Activated naive CD4-positive, alpha-beta T cell treated with anti-CD3 and anti-CD28 coated beads, Interleukin-2, amount 50 U/mL, for 24 hours (primary cell): ENCODE results near the gene NPAS2.

Experiments used
- H3K27ac Mint-ChIP-seq: one replicate; pipeline ENCODE4 v1.8.0; 2021; ENCODE audit warnings: mild to moderate bottlenecking, mixed read lengths
- H3K27me3 Mint-ChIP-seq: one replicate; pipeline ENCODE4 v1.8.0; 2021; ENCODE audit warnings: mixed read lengths
- H3K36me3 Mint-ChIP-seq: one replicate; pipeline ENCODE4 v1.8.0; 2021; ENCODE audit warnings: mixed read lengths
- H3K4me1 Mint-ChIP-seq: one replicate; pipeline ENCODE4 v1.8.0; 2021; ENCODE audit warnings: mixed read lengths
- H3K4me3 Mint-ChIP-seq: one replicate; pipeline ENCODE4 v1.8.0; 2021; ENCODE audit warnings: mild to moderate bottlenecking, mixed read lengths
- H3K9me3 Mint-ChIP-seq: one replicate; pipeline ENCODE4 v1.8.0; 2021; ENCODE audit warnings: mixed read lengths

Gene NPAS2

GRCh38 chr2:100852999-100853908, 33.3 kb downstream of the NPAS2 start:
- Mint-ChIP-seq H3K27ac (no peak overlapping the region), H3K4me1 (peaks cover 4% of the 10 kb centered on the region), H3K36me3 (peaks cover 2% of the 10 kb centered on the region), H3K27me3 (no peaks in the 10 kb centered on the region), H3K4me3 (no peak overlapping the region), H3K9me3 (no peaks in the 10 kb centered on the region)

GRCh38 chr2:100853909-100854810, 34.2 kb downstream of the NPAS2 start:
- Mint-ChIP-seq H3K36me3 (peaks cover 2% of the 10 kb centered on the region), H3K27ac (no peak overlapping the region)

GRCh38 chr2:100855084-100855483, 35.1 kb downstream of the NPAS2 start:
- no peak overlapping the region for H3K27ac Mint-ChIP-seq
- no peak overlapping the region for H3K4me3 Mint-ChIP-seq
- peaks cover 2% of the 10 kb centered on the region for H3K36me3 Mint-ChIP-seq
- peaks cover 4% of the 10 kb centered on the region for H3K4me1 Mint-ChIP-seq
- no peaks in the 10 kb centered on the region for H3K9me3 Mint-ChIP-seq
- no peaks in the 10 kb centered on the region for H3K27me3 Mint-ChIP-seq

More at GRCh38 chr2:100853909-100854810, 34.2 kb downstream of the NPAS2 start:
- peaks cover 4% of the 10 kb centered on the region for H3K4me1 Mint-ChIP-seq
- no peaks in the 10 kb centered on the region for H3K9me3 Mint-ChIP-seq
- no peaks in the 10 kb centered on the region for H3K27me3 Mint-ChIP-seq
- H3K4me3 Mint-ChIP-seq: no peak overlapping the region

- Mint-ChIP-seq H3K4me3 (no peak overlapping the region), H3K9me3 (no peaks in the 10 kb centered on the region), H3K27ac (no peak overlapping the region), H3K27me3 (no peaks in the 10 kb centered on the region), H3K36me3 (peaks cover 2% of the 10 kb centered on the region), H3K4me1 (peaks cover 4% of the 10 kb centered on the region)
Measured at GRCh38 chr2:100855606-100856005, 35.7 kb downstream of the NPAS2 start.

- Mint-ChIP-seq H3K36me3 (no peaks in the 10 kb centered on the region), H3K4me3 (no peak overlapping the region), H3K4me1 (peaks cover 9% of the 10 kb centered on the region), H3K27ac (no peak overlapping the region), H3K27me3 (no peaks in the 10 kb centered on the region), H3K9me3 (no peaks in the 10 kb centered on the region)
Measured at GRCh38 chr2:100856732-100857131, 36.8 kb downstream of the NPAS2 start.

- H3K27ac Mint-ChIP-seq: no peak overlapping the region
- peaks cover 14% of the 10 kb centered on the region for H3K4me1 Mint-ChIP-seq
- no peak overlapping the region for H3K4me3 Mint-ChIP-seq
- no peaks in the 10 kb centered on the region for H3K9me3 Mint-ChIP-seq
- H3K36me3 Mint-ChIP-seq: no peaks in the 10 kb centered on the region
- H3K27me3 Mint-ChIP-seq: no peaks in the 10 kb centered on the region
Measured at GRCh38 chr2:100857341-100857740, 37.4 kb downstream of the NPAS2 start.

GRCh38 chr2:100857915-100858314, 38.0 kb downstream of the NPAS2 start:
- Mint-ChIP-seq H3K36me3 (no peaks in the 10 kb centered on the region), H3K27me3 (no peaks in the 10 kb centered on the region), H3K4me3 (no peak overlapping the region), H3K4me1 (peaks cover 14% of the 10 kb centered on the region), H3K9me3 (no peaks in the 10 kb centered on the region), H3K27ac (no peak overlapping the region)

GRCh38 chr2:100859902-100860301, 40.0 kb downstream of the NPAS2 start:
- no peak overlapping the region for H3K4me3 Mint-ChIP-seq
- no peak overlapping the region for H3K27ac Mint-ChIP-seq
- H3K27me3 Mint-ChIP-seq: no peaks in the 10 kb centered on the region
- no peaks in the 10 kb centered on the region for H3K9me3 Mint-ChIP-seq
- no peaks in the 10 kb centered on the region for H3K36me3 Mint-ChIP-seq
- peaks cover 11% of the 10 kb centered on the region for H3K4me1 Mint-ChIP-seq

GRCh38 chr2:100861340-100861739, 41.4 kb downstream of the NPAS2 start:
- Mint-ChIP-seq H3K4me3 (no peak overlapping the region), H3K4me1 (peaks cover 11% of the 10 kb centered on the region), H3K9me3 (no peaks in the 10 kb centered on the region), H3K27ac (no peak overlapping the region), H3K27me3 (no peaks in the 10 kb centered on the region), H3K36me3 (peaks cover 2% of the 10 kb centered on the region)

- H3K27me3 Mint-ChIP-seq: no peaks in the 10 kb centered on the region
- peaks cover 11% of the 10 kb centered on the region for H3K4me1 Mint-ChIP-seq
- H3K27ac Mint-ChIP-seq: no peak overlapping the region
- peaks cover 3% of the 10 kb centered on the region for H3K36me3 Mint-ChIP-seq
- H3K4me3 Mint-ChIP-seq: no peak overlapping the region
- peaks cover under 1% of the 10 kb centered on the region for H3K9me3 Mint-ChIP-seq
Measured at GRCh38 chr2:100862081-100862480, 42.1 kb downstream of the NPAS2 start.

GRCh38 chr2:100865816-100866460, 46.0 kb downstream of the NPAS2 start:
- Mint-ChIP-seq H3K27ac (no peak overlapping the region), H3K36me3 (peaks cover 10% of the 10 kb centered on the region), H3K9me3 (peaks cover 6% of the 10 kb centered on the region), H3K4me3 (no peak overlapping the region), H3K27me3 (no peaks in the 10 kb centered on the region), H3K4me1 (peaks cover 15% of the 10 kb centered on the region)

GRCh38 chr2:100868083-100868482, 48.1 kb downstream of the NPAS2 start:
- Mint-ChIP-seq H3K4me3 (no peak overlapping the region), H3K27me3 (no peaks in the 10 kb centered on the region), H3K4me1 (peaks cover 8% of the 10 kb centered on the region), H3K9me3 (peaks cover 6% of the 10 kb centered on the region), H3K27ac (no peak overlapping the region), H3K36me3 (peaks cover 10% of the 10 kb centered on the region)

GRCh38 chr2:100869120-100869519, 49.2 kb downstream of the NPAS2 start:
- H3K9me3 Mint-ChIP-seq: peaks cover 6% of the 10 kb centered on the region
- H3K27me3 Mint-ChIP-seq: no peaks in the 10 kb centered on the region
- H3K4me3 Mint-ChIP-seq: no peak overlapping the region
- H3K36me3 Mint-ChIP-seq: peaks cover 10% of the 10 kb centered on the region
- H3K27ac Mint-ChIP-seq: no peak overlapping the region
- H3K4me1 Mint-ChIP-seq: peaks cover 8% of the 10 kb centered on the region

- H3K27ac Mint-ChIP-seq: no peak overlapping the region
- peaks cover 10% of the 10 kb centered on the region for H3K36me3 Mint-ChIP-seq
- H3K9me3 Mint-ChIP-seq: peaks cover 6% of the 10 kb centered on the region
- no peaks in the 10 kb centered on the region for H3K27me3 Mint-ChIP-seq
- H3K4me3 Mint-ChIP-seq: no peak overlapping the region
- H3K4me1 Mint-ChIP-seq: peaks cover 12% of the 10 kb centered on the region
Measured at GRCh38 chr2:100870652-100871531, 51.0 kb downstream of the NPAS2 start.
